GM11168 (cell line): ENCODE data around the gene TECTA.

Experiments used
- in situ Hi-C: fragments of 300-500 bp; cut with MboI; formaldehyde crosslinking; loops from one replicate; pipeline ENCODE4 v1.12.0; 2022; ENCODE audit warnings: low sequenced_read_pairs; ENCODE audit not compliant: unreplicated experiment

TECTA gene

DNA sequence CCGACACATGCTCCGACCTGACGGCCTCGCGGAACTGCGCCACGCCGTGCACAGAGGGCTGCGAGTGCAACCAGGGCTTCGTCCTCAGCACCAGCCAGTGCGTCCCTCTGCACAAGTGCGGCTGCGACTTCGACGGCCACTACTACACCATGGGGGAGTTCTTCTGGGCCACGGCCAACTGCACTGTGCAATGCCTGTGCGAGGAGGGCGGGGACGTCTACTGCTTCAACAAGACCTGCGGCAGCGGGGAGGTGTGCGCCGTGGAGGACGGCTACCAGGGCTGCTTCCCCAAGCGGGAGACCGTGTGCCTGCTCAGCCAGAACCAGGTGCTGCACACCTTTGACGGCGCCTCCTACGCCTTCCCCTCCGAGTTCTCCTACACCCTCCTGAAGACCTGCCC is 26.8 kb downstream of the TECTA start:
- in situ Hi-C loops: no loop called here

DNA sequence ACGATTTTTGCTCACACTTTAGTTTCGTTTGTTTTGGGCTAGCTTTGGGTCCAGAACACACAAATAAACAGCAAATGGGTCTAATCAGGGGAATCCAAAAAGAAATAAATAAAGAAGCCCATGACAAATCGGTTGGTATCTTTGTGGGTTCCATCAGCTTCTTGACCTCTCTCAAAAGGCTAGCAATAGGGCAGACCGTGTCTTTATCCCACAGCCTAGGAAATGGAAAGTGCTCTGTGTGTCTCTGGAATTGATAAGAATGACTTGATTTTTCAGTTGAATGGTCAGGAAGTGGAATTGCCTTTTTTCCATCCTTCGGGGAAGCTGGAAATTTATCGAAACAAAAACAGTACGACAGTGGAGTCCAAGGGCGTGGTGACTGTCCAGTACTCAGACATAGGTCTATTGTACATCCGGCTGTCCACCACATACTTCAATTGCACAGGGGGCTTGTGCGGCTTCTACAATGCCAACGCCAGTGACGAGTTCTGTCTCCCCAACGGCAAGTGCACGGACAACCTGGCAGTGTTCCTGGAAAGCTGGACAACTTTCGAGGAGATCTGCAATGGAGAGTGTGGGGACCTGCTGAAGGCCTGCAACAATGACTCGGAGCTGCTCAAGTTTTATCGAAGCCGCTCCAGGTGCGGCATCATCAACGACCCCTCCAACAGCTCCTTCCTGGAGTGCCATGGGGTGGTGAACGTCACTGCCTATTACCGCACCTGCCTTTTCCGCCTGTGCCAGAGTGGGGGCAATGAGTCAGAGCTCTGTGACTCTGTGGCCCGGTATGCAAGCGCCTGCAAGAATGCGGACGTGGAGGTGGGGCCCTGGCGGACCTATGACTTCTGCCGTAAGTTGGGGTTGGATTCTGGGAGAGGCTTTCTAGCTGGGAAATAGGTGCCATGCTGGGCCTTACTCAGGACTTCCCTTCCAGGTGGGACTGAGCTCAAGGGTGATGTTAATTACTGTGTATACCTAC is 28.6 kb downstream of the TECTA start:
- in situ Hi-C loops: no loop called here

DNA sequence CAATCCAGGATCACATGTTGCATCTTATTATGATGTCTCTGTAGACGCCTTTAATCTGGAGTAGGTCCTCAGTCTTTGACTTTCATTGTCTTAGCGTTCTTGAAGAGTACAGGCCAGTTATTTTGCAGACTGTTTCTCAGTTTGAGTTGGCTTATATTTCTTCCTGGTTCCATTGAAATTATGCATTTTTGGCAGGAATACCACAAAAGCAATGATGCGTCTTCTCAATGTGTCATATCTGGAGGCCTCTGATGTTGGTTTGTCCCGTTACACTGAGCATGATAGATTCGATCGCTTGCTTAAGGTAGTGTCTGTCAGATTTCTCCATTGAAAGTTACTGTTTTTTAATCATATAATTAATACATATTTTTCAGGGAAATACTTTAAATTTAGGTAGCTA is 30.6 kb downstream of the TECTA start:
- in situ Hi-C loops: no loop called here

DNA sequence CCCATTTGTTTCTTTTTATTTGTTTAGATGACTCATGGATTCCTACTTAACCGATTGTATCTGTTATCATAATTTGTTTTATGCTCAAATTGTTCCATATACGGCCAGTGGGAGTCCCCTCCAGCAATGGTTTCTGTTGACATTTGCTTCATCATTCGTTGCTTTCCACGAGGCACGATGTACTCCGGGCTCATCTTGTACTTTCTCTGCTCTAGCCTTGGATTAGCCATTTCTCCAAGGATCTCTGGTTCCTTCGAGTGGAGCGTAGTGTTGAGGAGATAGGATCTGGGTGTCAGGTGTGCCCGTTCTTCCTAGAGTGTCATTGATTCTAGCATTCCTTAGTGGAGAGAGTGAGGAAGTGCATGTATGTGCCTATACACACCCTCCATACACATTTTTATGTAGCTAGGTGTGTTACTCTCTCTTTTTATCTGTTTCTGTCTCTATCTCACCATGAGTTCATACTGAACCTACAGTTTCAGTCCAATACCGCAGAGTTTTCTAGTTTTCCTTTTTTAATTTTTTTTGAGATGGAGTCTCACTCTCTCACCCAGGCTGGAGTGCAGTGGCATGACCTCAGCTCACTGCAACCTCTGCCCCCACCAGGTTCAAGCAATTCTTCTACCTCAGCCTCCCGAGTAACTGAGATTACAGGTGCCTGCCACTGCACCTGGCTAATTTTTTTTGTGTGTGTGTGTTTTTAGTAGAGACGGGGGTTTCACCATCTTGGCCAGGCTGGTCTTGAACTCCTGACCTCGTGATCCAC is 31.4 kb downstream of the TECTA start:
- in situ Hi-C loops: no loop called here

DNA sequence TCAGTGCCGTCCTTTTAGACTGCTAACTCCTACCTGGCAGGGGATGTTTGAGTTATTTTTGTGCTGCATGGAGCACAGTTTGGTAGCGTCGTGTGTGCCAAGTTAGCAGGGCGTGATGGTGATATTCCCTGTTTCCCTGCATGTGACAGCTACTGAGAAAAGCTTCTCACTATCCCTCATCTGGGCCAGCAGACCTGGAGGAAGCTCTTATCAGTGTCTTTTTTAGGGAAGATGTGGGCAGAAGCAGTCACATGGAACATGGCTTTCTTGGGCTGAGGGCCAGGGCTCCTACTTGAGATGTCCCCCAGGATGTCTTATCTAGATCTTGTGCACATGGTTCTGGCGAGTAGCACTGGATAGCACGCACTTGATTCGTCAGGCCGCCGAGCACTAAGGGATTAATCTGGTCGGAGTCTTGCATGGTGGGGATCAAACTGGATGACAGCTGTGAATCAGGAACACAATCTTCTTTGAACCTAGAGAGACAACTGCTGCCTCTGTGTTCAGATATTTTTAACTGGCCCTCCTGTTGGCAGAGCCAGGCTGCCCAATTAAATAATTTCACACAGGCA is 33.8 kb downstream of the TECTA start:
- in situ Hi-C loops: no loop called here

DNA sequence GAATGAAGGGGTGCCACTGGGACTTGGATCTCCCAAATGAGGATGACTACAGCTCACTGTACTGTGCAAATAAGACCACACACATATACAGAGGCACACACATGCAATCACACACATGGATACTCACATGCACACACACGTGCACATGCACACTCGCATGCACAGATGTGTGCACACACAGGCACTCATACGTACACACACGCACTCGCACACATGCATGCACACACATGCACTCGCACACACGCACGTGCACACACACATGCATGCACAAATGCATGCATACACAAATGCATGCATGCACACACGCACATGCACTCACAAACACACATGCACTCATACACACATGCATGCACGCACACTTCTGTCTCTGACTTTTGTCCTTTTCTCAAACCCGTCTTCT is 36.0 kb downstream of the TECTA start:
- in situ Hi-C loops: no loop called here

DNA sequence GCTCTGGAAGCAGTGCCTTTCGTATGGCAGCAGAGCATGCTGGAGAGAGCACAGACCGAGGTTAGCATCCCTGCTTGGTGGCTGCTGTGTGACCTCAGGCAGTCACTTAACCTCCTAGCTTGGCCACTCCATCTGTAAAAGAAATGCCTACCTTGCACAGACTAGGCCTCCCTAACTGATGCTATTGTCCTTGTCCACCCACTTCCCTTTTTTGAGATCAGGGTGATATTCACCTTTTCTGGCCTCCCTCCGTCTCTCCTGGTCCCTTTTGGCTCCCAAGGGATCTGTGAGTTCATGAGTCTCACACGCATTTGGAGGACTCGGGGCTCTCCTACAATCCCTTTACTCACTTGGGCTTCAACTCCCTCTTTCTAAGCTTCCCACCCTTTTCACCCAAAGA is 37.2 kb downstream of the TECTA start:
- in situ Hi-C loops: no loop called here

DNA sequence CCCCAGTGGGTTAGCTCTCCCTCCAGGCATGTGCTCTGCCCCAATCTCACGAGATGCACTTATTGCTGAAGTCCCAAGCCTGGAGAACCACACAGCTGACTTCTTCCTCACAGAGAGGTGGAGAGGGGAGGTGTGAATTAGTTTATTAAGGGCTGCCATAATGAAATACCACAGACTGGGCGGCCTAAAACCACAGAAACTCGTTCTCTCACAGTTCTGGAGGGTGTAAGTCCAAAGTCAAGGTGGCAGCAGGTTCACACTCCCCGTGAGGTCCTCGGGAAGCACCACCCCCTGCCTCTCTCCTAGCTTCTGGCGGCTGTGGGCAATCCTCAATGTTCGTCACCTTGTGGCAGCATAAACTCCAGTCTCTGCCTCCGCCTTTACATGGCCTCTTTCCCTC is 39.3 kb downstream of the TECTA start:
- in situ Hi-C loops: no loop called here

DNA sequence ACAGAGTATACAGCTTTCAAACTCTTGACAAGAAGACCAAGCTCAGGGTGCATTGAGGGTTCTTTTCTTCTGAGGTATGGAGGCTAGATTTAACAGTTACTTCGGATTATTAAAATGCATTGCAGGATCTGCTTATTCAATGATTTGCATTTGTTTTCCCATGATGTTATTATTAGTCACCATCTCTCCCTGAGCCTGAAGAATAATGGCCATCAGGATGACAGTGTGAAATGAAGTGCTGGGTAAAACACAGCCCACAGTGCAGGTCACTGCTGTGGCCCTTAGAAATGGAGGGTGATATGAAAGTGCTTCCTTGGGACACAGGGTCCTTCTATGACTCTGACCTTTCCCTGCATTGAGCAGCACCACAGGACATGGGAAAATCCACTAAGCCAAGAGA is 40.0 kb downstream of the TECTA start:
- in situ Hi-C loops: no loop called here

DNA sequence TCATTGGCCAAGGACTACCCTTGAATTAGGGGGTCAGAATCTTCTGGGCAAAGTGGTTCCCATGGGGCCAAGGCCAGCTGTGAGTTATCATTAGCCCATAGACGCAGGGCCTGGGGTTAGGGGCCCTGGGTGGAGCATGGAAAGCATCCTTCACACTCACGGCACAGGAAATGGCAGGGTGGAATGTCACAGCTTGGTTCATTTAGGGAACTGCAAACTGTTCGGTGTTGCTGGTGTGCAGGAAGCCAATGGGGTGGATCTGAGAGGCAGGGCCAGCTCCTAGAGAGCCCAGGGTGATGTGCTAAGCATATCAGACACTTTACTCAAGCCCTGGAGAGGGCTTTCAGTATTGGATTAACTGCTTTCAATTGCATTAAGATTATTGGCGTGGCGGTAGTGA is 42.9 kb downstream of the TECTA start:
- in situ Hi-C loops: no loop called here

DNA sequence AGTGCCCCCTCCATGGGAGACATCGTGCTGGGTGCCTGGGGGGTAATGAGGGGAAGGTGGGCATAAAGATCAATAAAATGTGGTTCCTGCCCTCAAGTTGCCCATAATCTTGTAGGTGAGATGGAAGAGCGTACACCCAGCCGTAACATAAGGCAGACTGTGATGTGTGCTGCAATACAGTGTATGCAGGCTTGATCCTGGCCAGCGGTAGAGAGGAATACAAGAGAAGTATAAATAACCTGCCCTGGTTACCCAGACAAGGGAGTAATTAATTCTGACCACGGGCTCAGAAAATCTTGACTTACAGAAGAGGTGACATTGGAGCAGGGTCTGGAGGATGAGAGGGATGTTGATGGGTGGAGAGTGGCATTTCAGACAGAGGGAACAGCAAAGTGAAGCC is 43.7 kb downstream of the TECTA start:
- in situ Hi-C loops: no loop called here

DNA sequence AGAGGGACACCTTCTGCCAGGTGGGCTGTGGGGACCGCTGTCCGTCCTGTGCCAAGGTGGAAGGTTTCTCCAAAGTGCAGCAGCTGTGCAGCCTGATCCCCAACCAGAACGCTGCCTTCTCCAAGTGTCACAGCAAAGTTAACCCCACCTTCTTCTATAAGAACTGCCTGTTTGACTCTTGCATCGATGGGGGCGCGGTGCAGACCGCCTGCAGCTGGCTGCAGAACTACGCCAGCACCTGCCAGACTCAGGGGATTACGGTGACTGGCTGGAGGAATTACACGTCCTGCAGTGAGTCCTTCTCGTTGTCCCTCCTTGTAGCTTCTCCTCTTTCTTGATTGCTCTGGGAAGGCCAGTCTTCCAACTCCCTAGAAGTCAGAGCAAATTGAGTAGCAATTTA is 44.8 kb downstream of the TECTA start:
- in situ Hi-C loops: no loop called here

DNA sequence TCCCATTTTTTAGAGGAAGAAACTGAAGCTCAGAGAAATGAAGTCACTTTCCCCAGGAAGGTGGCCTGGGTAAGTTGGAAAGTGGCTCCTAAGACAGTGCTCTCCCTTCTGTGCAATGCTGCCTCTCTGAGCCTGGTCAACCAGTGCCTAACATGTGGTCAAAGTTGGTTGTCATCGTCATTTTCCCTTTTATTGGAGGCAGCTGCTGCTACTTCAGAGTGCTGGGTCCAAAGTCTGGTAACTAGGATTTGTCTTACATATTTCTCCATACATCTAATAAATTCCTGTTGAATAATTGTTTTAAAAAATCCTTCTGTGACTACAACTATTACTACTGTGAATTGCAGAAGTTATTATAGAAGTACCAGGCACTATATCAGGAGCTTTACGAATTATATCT is 48.1 kb downstream of the TECTA start:
- in situ Hi-C loops: no loop called here

DNA sequence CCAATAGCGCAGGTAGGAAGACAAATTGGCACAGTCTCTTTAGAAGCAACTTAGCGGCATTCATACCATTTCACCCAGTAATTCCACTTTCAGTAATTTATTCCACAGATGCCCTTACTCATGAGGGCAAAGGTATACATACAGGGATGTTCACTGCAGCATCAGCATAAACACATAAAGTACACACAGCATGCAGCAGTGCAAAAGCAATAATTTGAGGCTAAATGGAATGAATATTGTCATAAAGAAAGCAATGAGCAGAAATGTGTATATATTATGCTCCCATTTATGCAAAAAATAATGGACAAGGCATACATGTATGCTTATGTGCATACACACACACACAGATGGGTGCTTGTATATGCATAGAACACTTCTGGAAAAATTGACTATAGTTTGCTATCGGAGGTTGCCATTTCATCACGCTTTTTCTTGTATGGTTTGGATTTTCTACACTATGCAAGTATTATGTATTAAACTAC is 50.2 kb downstream of the TECTA start:
- in situ Hi-C loops: no loop called here

DNA sequence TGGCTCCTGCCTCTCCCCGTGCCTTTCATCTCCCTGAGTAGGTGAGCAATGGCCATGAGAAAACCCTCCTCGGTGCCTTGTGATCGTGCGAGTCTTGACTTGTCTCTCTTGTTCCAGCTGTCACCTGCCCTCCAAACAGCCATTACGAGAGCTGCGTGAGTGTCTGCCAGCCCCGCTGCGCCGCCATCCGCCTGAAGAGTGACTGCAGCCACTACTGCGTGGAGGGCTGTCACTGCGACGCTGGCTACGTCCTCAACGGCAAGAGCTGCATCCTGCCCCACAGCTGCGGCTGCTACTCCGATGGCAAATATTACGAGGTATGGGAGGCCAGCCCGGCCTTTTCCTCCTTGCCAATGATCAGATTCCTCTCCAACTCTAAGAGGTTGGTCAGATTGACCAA is 51.7 kb downstream of the TECTA start:
- in situ Hi-C loops: no loop called here

DNA sequence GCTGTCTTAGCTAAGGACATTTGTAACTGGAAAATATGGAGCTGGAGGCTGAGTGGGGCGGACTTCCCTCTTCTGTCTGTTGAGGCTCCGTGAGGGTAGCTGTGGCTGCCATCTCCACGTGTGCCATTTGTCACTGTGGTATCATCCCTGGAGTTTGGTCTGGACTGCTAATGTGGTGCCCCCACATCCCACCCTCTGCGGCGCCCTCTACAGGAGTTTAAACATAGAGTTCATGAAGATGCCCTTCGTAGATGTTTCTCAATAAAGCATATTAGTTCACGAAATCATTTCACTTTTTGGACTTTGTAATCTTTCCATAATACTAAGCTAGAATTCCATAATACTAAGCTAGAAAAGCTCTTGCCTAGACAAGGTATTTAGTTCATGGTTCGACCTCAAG is 52.4 kb downstream of the TECTA start:
- in situ Hi-C loops: no loop called here

DNA sequence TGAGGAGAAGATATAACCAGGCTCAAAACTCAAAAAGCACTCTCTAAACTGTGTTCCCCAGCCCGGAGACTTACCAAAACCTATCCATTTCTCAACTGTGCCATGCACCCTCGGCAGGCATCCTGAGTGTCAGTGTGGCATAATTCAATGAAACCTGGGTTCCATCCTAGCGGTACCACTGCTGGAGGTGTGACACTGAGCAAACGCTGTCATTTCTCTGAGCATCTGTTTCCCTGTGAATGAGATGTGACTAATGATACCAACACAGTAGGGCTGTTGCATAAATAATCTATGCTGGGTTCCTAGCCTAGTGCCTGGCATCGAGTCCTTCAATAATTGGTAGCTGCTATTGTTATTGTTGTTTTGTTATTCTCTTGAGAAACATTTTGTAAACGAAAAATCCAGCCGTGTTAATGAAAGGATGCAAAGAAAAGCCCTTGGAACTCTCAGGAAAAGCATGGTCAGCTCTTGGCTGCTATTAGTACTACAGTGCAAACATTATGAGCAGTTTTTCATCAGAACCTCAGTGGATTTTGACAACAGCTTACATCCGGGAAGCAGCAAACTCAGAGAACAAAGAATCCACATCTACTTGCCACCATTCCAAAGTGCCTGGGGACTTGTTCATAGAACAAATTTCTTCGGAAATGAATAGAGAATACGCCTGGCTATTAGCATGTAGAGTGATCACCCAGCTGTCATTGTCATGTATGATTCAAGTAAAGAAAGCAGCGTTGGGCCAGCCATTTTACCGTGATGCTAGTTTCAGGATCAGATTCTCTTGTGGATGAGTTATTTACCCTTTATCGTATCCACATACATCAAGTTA is 53.7 kb downstream of the TECTA start:
- in situ Hi-C loops: no loop called here

DNA sequence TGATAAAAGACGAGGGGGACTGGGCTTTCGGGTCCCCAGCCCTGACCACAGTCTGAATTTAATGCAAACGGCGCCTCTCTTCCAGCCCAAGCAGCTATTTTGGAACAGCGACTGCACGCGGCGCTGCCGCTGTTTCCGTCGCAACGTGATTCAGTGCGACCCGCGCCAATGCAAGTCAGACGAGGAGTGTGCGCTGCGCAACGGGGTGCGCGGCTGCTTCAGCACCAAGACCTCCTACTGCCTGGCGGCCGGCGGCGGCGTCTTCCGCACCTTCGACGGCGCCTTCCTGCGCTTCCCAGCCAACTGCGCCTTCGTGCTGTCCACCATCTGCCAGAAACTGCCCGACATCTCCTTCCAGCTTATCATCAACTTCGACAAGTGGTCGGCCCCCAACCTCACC is 56.7 kb downstream of the TECTA start:
- in situ Hi-C loops: no loop called here

DNA sequence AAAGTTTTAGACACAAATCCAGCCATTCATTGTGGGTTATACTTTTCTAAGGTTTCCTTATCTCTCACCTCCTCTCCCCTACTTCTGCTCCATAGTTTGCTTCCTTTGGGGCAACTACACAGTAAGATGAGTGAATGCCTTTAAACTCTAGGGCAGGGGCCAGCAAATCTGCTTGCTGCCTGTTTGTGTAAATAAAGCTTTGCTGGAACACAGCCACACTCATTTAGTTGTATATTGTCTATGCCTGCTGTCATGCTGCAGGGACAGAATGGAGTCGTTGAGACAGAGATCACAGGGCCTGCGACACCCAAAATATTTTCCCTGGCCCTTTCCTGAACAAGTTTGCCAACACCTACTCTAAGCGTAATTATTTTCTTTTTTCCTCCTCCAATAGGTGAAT is 58.7 kb downstream of the TECTA start:
- in situ Hi-C loops: no loop called here

DNA sequence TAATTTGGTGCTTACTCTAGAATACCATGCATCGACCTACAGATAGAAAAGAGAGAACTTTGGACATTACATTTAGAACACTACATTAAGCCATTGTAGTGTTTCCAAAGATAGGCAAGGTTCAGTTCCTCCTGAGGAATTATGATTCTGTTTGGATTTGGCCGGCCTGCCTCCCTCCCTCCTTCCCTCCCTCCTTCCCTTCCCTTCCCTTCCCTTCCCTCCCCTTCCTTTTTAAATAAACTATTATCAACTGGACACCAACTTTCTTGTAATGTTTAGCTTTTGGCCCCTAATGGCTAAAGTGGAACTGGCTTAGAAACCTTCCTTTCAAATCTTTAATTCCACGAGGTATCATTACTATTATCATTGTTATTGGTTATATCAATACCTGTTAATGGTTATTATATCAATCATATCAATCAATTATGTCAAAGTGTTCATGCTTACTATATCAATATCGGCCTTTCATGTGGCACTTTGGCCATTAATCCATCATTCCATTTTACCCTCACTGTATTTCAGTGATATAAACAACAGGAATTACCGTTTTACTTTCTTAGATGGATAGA is 60.4 kb downstream of the TECTA start:
- in situ Hi-C loops: no loop called here
